Measurements from ENCODE around the gene PRMT7. TPM values are rescaled to one million over a fixed set of nuclear protein-coding genes. Genes with fewer than 3 reads are reported as not detected.

PRMT7 gene
- polyA plus RNA-seq, 1 donor (not counting 4 experiments of a cell fraction or from before 2014, with no cell fraction given): 27.4 TPM

DNA sequence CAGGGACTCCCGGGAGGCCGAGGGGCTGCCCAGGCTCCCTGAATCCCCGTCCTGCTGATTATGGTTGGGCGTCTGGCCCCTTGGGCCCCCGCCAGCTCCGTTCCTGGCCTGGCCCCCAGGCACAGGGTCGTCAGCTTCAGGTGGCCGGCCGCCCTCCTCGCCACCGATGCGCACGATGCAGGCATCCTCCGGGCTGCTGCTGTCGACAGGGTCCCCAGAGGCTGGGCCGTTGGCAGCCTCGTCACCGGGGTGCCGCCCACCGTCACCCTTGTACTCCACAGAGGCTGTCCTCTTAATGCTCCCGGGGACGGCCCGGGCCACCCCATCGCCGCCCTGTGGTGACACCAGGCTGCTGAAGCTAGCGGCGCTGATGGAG is 60.4 kb downstream of the PRMT7 start:
- FAIRE-seq: no peak
- Histone ChIP-seq H3K4me1 (ENCODE audit: control insufficient read depth, extremely low read depth, insufficient read depth, low read length) (no peaks in the 10 kb centered on the region), H2AFZ (ENCODE audit: control insufficient read depth, low read length) (no peak overlapping the region), H3K27me3 (ENCODE audit: control insufficient read depth, extremely low read depth, insufficient read depth, low read length) (peaks cover 23% of the 10 kb centered on the region), H3K9me3 (ENCODE audit: control insufficient read depth, low read depth, low read length) (no peaks in the 10 kb centered on the region), H3K79me2 (ENCODE audit: control insufficient read depth, insufficient read depth, low read length) (no peaks in the 10 kb centered on the region), H3K27ac (ENCODE audit: control insufficient read depth, insufficient read depth, low read length) (no peak overlapping the region), H4K20me1 (ENCODE audit: control insufficient read depth, extremely low read depth, insufficient read depth, low read length) (no peaks in the 10 kb centered on the region), H3K36me3 (ENCODE audit: control insufficient read depth in 2 of 2, extremely low read depth in 1 of 2, insufficient read depth in 2 of 2, low read length in 2 of 2) (no peaks in the 10 kb centered on the region), H3K9me1 (ENCODE audit: control insufficient read depth, extremely low read depth, insufficient read depth, low read length) (no peaks in the 10 kb centered on the region), H3K4me2 (ENCODE audit: control insufficient read depth, extremely low read depth, insufficient read depth, low read depth, low read length) (no peak overlapping the region), H3K9ac (ENCODE audit: control insufficient read depth, extremely low read depth, insufficient read depth, low read length) (no peak overlapping the region), H3K4me3 (ENCODE audit: control insufficient read depth in 2 of 3, extremely low read depth in 1 of 3, insufficient read depth in 2 of 3, low read depth in 1 of 3, low read length in 3 of 3) (no peak overlapping the region)
- TF ChIP-seq, protein P1, sequence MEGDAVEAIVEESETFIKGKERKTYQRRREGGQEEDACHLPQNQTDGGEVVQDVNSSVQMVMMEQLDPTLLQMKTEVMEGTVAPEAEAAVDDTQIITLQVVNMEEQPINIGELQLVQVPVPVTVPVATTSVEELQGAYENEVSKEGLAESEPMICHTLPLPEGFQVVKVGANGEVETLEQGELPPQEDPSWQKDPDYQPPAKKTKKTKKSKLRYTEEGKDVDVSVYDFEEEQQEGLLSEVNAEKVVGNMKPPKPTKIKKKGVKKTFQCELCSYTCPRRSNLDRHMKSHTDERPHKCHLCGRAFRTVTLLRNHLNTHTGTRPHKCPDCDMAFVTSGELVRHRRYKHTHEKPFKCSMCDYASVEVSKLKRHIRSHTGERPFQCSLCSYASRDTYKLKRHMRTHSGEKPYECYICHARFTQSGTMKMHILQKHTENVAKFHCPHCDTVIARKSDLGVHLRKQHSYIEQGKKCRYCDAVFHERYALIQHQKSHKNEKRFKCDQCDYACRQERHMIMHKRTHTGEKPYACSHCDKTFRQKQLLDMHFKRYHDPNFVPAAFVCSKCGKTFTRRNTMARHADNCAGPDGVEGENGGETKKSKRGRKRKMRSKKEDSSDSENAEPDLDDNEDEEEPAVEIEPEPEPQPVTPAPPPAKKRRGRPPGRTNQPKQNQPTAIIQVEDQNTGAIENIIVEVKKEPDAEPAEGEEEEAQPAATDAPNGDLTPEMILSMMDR (optimal IDR thresholded peaks at IDR 0.05 in 1 of 3, IDR thresholded peaks at IDR 0.05 in 1 of 3, conservative IDR thresholded peaks at IDR 0.05 in 1 of 3; ENCODE audit: extremely low read depth in 1 of 3, insufficient read depth in 2 of 3, low read length in 3 of 3): no peak
- TF ChIP-seq EZH2 (IDR thresholded peaks at IDR 0.05; ENCODE audit: low read length): no peak
- dilution Hi-C loops (cut with MboI; ENCODE audit: extremely low pct_ligation_motif_present, low sequenced_read_pairs): no loop called here
- DNase-seq (ENCODE audit: low read depth, low spot score): no peak

DNA sequence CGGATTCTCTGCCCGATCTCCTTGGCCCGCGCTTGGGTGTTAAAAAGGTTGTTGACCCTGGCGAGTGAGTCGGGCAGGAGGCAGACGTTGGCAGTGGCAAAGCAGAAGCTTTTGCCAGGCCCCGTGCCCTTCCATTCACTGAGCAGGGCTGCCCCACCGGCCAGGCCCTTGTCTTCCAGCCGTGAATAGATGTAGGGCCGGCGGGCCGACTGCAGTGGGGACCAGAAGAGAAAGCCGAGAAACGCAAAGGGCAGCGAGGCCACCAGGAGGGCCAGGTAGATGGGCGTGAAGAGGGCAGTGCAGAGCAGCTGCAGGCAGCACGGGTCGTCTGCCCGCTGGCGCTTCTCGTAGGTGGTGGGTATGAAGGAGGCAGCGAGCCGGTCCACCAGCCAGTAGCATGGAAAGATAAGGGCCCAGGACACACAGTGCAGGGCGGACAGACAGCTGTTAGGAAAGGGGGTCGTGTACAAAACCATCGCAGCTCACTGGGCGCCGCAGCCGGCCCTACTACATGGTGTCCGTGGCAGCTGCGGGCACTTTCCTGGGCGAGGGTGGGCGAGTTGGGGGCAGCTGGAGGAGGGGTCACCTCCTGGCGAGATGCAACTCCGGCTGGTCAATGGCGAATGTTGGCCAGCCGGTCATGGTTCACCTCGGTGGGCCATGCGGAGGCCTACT is 61.0 kb downstream of the PRMT7 start:
- Histone ChIP-seq H3K4me2 (ENCODE audit: control insufficient read depth, extremely low read depth, insufficient read depth, low read depth, low read length) (no peak overlapping the region), H3K9me1 (ENCODE audit: control insufficient read depth, extremely low read depth, insufficient read depth, low read length) (no peaks in the 10 kb centered on the region), H2AFZ (ENCODE audit: control insufficient read depth, low read length) (no peak overlapping the region), H3K36me3 (ENCODE audit: control insufficient read depth in 2 of 2, extremely low read depth in 1 of 2, insufficient read depth in 2 of 2, low read length in 2 of 2) (no peaks in the 10 kb centered on the region), H3K4me1 (ENCODE audit: control insufficient read depth, extremely low read depth, insufficient read depth, low read length) (no peaks in the 10 kb centered on the region), H3K27ac (ENCODE audit: control insufficient read depth, insufficient read depth, low read length) (no peak overlapping the region), H3K9me3 (ENCODE audit: control insufficient read depth, low read depth, low read length) (no peaks in the 10 kb centered on the region), H4K20me1 (ENCODE audit: control insufficient read depth, extremely low read depth, insufficient read depth, low read length) (no peaks in the 10 kb centered on the region), H3K9ac (ENCODE audit: control insufficient read depth, extremely low read depth, insufficient read depth, low read length) (no peak overlapping the region), H3K79me2 (ENCODE audit: control insufficient read depth, insufficient read depth, low read length) (no peaks in the 10 kb centered on the region), H3K4me3 (ENCODE audit: control insufficient read depth in 2 of 3, extremely low read depth in 1 of 3, insufficient read depth in 2 of 3, low read depth in 1 of 3, low read length in 3 of 3) (no peak overlapping the region), H3K27me3 (ENCODE audit: control insufficient read depth, extremely low read depth, insufficient read depth, low read length) (peaks cover 23% of the 10 kb centered on the region)
- DNase-seq (ENCODE audit: low read depth, low spot score) (no peak), FAIRE-seq (no peak)
- TF ChIP-seq EZH2 (IDR thresholded peaks at IDR 0.05; ENCODE audit: low read length): no peak
- TF ChIP-seq, protein P1 (optimal IDR thresholded peaks at IDR 0.05 in 1 of 3, IDR thresholded peaks at IDR 0.05 in 1 of 3, conservative IDR thresholded peaks at IDR 0.05 in 1 of 3; ENCODE audit: extremely low read depth in 1 of 3, insufficient read depth in 2 of 3, low read length in 3 of 3): no peak
- dilution Hi-C loops (cut with MboI; ENCODE audit: extremely low pct_ligation_motif_present, low sequenced_read_pairs): no loop called here

Measured in keratinocyte (primary cell).